HG02870 (cell line): Measurements from ENCODE around the gene RHOF.

Experiments used
- ATAC-seq: cut with Tn5 transposase; IDR thresholded peaks from one replicate; pipeline ENCODE4 v1.9.1; 2021; ENCODE audit warnings: mild to moderate bottlenecking, moderate library complexity; ENCODE audit not compliant: unreplicated experiment

RHOF gene

GRCh38 chr12:121805171-121806008, 11.9 kb upstream of the RHOF start:
- ATAC-seq = no peak

DNA sequence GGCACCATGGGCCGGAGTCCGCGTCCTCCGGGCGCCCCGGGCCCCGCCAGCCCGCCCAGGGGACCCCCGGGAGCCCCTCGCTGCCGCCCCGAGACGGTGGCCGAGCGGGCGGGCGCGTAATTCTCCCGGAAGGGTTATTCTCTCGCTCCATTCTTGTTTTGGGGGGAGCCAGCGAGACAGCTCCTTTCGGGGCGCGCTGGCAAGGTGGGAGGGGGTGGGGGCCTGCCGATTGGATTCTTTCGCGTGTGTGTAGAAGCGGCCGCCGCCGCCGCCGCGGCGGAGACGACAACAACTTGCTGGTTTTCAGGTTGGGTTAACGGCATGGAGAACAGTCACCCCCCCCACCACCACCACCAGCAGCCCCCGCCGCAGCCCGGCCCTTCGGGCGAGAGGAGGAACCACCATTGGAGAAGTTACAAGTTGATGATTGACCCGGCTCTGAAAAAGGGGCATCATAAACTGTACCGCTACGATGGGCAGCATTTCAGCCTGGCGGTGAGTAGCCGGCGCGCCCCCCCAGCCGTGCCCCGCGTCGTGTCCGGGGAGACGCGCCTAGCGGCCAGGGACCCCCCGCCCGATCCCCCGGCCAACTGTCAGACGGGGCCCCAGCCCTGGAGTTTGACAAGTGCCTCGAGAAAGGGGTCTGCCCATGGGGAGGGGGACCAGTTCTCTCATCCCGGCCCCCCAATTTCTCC, 11.1 kb upstream of the RHOF start:
- ATAC-seq = no peak

GRCh38 chr12:121803861-121804416, 10.5 kb upstream of the RHOF start, which contains the start of gene SETD1B:
SETD1B (plus strand) TSS chr12:121804009; CDS start chr12:121804738, 729 bp downstream.
- no peak for ATAC-seq

DNA sequence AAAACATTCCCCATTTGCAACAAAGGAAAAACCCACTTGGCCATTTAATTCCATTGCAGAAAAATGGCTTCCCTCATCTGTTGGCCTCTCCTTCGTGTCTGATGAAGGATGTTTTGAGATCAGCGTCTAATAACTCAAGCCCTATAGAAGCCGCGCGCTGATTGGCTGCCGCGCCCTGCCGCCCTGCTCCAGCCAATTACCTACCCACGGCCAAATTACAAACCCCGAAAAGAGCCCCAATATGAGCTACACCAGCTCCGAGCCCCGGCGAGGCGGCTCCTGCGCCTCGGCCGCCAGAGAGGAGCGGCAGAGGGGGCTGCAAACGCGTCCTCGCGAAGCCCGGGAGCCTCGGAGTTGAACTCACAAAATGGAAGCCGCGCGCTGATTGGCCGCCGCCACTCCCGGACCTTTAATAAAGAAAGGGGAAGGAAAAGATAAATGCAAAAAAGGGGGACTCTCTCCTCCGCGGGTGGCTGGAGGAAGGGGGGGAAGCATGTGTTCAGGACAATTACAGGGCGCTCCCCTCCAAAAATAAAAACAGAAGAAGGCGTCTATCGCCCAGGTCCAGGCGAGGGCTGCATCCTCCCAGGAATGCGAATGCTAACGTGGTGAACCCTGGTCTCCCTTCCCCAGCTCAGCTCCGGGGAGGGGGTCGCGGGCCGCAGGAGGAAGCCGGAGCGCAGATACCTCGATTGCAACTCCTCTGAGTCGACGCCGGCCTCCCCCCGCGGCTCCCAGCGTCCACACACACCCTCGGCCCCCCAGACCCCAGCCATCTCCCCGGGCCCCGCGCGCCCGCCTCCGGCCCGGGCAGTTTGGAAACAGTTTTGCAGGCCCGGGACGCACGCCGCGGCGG, 9.6 kb upstream of the RHOF start:
- ATAC-seq = peak; percentile 35

- ATAC-seq = no peak
These were observed 9.0 kb upstream of the RHOF start for GRCh38 chr12:121802485-121802842.

- ATAC-seq = no peak
These were observed 8.4 kb upstream of the RHOF start for GRCh38 chr12:121801595-121802484.

- no peak for ATAC-seq
These were observed 7.5 kb upstream of the RHOF start for GRCh38 chr12:121800694-121801594.

DNA sequence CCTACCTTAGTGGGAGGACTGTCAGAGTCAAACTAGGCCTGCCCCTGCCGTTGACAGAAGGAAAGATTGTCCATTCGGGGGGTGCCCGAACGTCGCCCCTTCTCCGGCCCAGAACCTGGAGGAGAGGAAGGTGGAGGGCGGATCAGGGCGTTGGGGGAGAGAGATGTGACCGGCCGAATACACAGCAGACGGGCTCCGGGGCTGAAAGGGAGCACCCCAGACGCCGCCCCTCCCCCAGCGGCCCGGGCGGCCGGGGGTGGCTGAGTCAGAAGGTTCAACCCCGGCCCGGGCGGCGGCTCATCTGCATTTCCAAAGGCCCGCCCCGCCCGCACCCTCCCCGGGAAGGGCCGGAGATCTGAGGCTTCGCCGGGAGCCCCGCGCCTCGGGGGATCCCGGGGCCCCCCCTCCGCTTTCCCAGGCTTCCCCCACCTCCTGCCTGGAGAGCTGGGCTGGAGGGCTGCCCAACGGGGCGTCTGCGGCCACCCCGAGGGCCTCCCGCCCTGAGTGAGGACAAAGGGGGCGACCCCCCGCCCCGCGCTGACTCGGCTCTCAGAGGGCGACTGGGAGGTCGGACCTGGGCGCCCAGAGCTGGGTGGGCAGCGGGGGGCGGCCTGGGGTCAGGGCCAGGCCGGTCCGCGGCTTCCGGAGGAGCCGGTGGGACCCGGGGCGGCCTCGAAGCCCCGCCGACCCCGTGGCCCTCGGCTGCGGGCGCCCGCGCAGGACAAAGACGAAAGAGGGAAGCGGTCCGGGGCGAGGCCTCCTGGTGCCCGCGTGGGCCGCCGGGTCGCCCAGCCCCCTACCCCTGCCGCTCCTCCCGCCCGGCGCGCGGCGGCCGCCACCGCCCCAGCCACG, 6.6 kb upstream of the RHOF start:
- ATAC-seq = peak; percentile 27

- ATAC-seq = no peak
These were observed 5.8 kb upstream of the RHOF start for GRCh38 chr12:121799156-121799841.

- ATAC-seq = no peak
These were observed 5.3 kb upstream of the RHOF start for GRCh38 chr12:121798787-121799155.

DNA sequence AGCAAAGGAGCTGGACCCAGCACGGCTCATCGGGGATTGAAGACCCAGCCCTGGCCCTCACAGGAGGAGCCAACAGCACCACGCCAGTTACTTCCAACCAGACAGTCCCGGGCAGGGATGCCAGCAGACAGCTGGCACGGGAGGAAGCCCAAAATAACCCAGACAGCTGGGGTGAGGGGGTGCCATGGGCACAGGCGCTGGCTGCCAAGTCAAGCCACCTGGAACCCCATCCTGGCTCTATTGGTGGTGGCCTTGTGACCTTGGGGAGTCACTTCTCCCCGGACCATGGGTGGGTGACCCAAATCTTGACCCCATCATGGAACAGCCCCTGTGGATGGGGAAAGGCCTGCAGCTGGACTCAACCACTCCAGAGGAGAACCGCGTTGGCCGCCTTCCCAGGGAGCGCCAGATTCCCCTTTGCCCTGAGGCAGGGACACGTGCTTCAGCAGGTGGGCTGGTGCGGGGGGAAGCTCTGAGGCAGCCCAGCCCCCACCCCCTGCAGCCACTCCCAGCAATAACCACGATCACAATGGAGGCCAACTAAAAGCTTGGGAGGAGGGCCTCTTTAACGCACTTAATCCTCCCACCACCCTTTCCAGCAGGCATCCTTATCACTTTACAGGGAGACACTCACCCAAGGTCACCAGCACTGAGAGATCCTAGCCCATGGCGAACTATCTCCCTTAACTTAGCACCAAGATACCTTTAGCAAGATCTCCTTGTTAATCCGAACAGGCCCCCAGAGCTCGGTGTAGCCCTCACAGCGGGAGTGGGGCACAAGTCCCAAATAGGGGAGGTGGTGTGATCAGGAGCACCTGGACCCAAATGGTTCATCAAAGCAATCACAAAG, 4.7 kb upstream of the RHOF start:
- no peak for ATAC-seq

DNA sequence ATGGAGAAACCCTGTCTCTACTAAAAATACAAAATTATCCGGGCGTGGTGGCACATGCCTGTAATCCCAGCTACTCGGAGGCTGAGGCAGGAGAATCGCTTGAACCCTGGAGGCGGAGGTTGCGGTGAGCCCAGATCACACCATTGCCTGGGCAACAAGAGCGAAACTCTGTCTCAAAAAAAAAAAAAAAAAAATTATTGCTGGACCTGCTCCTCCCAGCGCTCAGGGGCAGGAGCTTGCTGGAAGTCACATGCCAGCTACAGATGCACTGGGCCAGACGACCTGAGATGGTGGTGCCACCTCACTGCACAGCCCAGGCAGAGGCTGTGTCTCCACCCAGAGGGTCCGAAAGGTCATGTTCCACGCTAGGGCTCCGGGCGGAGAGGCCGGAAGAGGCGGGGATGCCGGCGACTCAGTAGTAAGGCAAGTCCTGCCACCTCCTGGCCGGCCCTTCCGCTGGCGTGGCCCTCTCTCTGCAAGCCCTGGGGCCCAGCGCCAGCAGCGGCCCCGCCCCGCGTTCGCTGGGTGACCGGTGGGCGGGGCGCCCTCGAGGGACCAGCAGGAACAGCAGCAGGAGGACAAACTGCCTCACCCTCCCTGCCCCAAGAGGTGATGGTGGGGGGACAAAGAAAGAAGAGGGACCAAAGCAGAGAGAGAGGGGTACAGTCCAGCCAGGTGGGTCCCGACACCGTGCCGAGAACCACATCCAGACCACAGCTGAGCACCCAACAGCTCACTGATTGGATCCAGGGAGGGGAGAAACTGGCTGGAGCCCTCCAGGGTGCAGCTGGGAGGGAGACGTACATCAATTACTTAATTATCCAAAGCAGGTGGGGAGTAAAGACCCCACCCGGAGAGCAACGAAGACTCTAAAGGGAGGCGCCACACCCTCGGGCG, 3.6 kb upstream of the RHOF start:
- ATAC-seq = no peak

DNA sequence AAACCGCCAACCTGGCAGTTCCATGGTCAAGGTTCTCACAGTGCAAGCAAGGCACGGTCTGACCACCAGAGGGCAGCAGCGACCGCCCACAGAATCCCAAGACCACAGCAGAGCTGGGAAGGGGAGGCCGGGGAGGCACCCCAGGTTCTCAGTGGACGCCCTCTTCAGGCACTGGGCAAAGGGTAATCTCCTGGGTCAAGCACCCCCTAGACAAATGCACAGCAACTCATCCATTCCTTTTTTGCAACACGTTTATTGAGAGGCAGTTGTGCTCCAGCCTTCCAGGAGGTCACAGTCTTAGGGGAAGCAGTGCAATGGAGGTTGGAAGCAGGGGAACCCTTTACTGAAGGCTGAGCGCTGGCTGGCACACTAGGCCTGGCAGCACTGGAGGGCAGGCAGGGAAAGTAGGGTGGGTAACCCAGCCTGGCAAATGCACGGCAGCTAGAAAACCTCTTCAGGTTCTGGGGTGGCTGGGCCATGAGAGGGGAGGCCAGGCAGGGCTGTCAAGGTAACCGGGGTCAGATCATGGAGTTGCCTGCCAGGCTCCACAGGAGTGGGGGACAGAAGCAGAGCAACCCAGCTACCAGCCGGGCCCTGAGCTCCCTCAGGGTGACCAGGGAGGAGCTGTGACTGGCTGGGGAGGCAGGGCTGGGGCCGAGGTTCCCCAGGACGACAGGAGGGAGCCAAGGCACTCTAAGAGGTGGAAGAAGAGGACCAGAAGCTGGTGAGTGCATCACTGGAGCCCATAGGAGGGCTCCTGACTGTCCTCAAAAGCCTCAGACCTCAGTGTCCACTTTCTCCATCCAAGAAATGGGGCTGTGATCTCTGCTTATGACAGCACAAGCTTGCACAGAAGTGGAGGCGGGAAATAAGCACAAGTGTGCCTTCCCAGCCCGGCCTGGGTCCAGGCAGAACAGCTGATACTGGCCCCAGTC, 1.8 kb upstream of the RHOF start:
- ATAC-seq = no peak

DNA sequence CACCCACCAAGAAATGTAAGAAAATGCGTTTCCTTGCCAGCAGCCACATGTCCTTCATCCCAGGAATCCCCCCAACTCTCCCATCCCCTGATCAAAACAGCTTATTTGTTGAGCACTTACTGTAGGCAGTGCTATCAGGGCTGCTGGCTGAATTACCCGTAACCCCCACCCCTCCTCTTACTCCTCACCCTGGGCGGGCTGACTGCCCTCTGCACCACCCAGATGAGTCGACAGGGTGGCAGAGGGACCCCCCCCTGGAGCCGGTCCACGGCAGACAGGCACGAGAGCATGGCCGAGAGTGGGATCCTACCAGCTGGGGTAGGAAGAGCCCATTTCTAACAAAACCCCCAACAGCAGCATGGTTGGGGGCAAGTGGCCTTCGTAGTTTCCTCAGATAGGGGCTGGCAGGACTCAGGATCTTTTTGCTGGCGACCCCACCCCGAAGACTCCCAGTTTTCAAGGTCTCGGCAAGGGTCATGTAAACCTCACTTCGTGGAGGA, 1.1 kb upstream of the RHOF start:
- ATAC-seq = no peak
